NOMO-1 treated with DMSO at 0.1 percent for 48 hours (cell line): ENCODE data around the gene PTGER2.

Experiments used
- DNase-seq: peaks from one replicate; lab custom pipeline; 2025; ENCODE audit not compliant: unreplicated experiment; lab: John Stamatoyannopoulos, UW

PTGER2 gene

DNA sequence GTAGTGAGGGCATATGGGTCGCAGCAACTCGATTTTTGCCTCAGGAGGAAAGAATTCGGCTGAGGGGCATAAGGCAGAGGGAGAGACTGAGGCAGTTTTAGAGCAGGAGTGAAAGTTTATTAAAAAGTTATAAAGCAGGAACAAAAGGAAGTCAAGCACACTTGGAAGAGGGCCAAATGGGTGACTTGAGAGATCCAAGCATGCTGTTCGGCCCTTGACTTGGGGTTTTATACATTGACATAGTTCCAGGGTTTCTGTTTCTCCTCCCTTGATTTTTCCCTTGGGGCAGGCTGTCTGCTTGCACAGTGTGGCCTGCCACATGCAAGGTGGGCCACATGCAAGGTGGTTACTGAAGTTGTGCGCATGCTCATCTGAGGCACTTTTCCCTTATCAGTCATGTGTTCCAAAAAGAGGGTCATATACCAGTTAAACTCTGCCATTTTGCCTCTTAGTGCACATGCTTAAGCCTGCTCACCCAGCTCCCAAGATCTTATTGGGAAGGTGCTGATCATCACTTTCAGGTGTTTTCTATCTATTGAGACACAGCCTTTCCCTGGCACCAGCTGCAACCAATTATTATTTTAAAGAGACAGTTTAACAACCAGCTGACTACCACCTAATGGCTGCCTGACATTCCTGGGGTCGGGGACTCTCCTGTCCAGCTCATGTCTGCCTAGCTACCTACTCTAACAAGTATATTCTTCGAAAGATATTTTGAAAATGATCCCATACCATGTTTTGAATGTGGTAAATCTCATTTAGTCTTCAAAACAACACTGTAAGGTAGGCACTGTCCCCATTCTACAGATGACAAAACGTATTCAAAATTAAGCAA lies 19.9 kb downstream of the PTGER2 start:
- DNase-seq: no peak

DNA sequence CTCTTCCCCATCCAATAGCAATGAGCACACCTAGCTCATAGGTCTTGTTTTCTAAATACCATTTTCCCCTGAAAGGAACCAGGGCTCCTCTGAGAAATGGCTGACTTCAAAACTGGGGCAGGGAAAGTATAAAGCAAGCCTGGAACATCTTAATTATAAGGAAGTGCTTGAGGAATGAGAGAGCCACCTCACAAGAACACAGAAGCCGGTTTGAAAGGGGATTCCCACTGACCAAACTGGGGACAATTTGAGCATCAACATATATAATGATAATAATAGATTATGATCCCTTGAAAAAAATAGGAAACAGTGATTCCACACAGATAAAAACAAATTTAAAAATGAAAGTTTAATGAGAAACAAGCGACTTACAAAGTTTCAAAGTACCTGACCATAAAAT lies 22.1 kb downstream of the PTGER2 start:
- no peak for DNase-seq

DNA sequence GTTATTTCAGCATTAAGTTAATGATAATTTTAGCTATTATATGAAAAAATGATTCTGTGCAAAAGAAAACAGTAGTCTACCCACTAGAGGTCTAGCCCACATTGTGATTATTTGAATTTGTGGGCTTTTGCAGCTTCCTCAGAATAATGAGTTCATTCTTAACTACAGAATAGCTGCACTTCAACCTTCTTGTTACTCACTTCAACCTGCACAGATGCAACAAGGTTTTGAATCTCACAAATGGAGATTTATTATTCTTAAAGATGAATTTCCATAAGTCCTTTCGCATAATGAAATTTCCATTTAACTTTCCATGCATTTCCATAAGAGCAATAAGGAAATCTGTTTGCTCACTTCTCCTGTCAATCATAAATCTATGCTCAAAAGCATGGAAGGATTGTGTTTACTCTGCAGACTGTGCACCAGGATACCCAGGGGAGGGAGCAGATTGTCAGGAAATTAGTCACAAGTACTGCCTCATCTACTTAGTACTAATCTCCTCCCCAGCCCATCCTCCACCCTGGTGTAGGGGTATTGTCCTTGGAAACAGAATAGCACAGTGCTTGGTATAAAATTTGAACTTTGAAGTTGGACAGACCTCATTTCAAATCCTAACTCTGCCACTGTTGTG lies 24.1 kb downstream of the PTGER2 start:
- no peak for DNase-seq

DNA sequence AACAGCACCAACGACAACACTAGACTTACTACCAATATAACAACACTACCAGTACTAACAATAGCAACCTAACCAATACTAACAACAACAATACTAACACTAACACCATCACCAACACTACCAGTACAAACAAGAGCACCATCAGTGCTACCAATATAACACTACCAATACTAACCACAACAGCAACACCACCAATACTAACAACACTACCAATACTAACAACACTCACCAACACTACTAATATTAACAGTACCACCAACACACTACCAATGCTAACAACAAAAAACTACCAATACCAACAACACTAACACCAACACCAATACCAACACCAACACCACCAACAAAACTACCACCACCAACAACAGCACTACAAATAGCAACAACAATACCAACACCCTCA lies 25.1 kb downstream of the PTGER2 start:
- no peak for DNase-seq

DNA sequence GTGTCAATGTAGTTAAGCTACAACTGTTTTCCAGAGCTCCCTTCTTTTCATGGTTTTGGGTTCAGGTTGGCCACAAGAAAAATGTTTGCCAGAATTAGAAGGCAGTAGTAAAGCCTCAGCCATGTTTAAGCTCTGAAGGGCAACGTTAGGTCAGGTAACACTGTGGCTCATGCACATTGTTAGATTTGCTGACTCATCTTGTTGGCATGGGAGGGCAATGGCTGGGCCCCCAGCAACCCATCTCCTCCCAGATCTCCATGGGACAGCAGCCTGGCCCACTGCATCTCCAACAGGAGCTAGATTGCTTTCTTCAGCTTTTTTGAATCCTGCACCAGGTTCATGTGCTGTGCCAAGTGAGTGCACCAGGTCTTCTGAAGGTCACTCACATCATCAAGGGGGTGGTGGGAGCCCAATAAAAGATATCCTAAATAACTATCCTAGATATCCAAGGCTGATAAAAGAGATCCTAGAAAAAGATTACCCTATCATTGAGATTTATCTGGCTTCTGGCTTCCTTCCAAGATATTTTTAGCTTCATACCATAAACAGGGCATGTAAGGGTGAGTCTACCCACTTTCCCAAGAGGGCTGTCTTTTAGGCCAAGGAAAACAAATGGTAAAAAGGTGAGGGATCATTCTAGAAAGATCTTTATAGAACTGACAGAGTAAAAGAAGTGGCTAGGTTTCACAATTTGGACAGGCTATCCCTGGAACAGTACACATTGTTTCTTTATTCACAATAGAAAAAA lies 28.9 kb downstream of the PTGER2 start:
- no peak for DNase-seq

DNA sequence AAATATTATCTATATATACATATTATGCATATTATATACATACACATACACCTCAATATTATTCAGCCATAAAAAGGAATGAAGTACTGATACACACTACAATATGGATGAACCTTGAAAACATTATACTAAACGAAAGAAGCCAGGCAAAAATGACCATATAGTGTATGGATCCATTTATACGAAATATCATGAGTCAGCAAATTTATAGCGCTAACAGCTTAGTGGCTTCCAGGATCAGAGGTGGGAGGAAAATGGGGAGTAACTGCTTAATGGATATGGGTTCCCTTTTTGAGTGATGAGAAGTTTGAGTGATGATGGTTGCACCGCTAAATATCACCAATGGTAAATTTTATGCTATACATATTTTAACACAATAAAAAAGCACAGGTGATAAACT lies 32.7 kb downstream of the PTGER2 start:
- DNase-seq: no peak

DNA sequence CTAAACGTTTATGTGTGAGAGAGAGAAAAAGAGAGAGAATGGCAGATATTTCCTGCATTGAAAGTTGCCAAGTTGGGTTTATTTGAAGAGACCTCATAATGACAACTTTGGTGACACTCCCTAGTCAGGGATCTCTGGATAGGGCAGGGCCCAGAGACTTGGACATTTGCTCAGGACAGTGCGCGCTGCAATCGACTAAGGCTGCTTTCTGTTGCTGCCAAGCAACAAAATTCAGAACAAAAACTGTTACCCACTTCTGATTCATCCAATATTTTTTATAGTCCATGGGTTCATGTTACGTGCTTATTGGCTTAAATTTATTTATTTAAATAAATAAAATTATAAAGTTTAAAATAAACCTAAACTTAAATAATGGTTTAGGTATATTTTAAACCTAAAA lies 34.2 kb downstream of the PTGER2 start:
- no peak for DNase-seq

DNA sequence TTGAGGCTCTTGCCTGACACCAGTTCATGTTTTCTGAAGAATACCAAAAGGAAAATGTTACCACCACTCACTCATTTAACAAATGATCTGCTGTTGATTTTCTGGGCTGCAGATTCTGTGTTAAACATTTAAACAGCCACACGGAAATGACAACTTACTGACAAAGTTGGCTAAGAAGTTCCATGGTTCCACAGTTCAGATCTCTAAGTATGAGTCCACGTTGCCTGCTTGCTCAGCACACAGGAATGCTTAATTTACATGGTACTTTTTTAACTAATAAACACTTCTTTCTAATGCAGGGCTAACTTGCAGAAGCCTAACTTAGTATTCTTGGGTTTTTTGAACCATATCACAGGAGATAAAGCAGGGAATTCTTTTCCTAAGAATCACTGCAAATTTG lies 34.7 kb downstream of the PTGER2 start:
- DNase-seq: no peak

DNA sequence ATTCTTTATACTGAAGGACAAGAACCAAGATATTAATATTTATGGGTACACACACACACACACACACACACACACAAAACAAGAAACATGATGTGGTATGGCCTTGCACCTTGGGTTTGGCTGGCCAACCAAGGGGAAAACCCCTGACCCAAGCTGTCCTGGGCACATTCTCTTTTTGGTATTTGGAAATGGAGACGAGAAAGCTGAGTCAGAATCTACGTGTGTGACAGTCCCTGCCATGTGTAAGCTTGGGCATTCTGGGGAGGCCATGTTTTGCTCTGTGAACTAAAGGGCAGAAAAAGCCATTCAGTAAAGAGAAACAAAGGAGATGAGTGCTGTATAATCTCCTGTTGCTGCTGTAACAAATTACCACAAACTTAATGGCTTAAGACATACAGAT lies 35.6 kb downstream of the PTGER2 start:
- no peak for DNase-seq

DNA sequence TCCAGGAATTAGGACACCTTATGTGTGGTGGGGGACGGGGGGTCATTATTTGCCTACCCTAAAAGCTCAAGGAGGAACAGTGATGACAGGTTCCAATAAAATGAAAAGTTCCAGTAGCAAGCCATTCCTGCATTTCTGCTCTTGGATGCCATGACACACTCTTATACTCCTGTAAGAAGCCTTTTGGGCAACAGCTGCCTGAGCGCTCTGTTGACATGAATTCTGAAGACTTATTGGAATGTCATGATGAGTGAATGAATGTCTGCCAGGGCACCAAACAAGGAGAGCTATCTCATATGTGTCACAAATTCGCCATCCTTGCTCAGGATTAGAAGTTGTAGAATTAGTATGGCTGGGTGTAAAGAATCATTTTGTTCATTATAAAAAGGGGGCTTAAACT lies 36.3 kb downstream of the PTGER2 start:
- DNase-seq: no peak

DNA sequence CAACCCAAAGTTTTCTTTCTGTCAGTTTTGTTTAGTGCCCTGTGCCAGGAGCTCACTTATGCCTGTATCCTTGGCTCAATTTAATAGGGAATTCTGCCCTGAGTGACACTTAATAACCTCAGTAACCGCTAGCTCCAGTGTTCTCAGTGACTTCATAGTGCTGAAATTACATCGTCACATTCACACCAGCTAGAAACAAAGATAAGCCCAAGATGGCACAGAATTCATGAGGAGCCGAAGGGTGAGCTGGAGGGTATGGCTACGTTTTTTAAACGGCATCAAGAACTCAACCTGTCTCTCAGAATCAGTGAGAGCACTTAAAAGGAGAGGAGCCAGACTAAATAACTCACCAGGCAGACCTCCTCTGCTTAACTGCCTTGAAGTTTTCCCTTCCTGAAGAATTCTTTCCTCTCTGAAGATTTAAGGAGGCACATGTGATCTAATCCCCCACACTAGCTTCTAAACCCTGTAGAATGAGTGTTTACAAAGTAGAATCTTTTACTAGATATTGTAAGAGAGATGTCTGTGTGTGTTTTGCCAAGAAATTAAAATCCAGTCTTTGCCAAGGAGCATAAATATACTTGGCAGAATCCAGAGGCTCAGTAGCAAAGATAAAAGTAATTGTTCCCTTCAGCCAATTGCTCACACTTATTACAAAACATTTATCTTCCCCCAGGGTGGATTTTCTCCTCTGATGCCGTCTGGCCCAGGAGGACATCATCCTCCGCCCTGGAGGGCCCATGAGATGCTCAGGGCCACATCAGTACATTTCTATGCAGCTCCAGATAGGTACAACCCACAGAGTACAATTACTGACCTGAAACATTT lies 37.3 kb downstream of the PTGER2 start:
- DNase-seq: no peak

DNA sequence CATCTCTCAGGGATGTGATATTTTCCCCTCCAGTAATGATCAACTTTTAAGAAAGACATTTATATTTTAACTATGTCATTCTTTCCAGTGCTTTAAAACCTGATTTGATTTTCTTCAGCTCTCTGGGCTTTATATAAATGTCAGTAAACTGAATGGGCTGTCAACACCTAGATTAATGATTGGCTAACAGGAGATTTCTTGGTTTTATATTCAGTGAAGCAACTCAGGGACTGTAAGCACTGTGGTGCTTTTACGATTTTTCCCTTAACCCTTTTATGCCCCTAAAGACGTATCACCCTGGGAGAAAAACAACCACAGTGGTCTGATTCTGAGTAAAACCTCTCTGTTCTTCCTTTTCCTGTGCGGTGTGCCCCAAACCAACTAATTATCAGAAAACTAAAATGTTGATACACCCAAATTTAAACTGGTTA lies 38.0 kb downstream of the PTGER2 start:
- peak; percentile 50 for DNase-seq

DNA sequence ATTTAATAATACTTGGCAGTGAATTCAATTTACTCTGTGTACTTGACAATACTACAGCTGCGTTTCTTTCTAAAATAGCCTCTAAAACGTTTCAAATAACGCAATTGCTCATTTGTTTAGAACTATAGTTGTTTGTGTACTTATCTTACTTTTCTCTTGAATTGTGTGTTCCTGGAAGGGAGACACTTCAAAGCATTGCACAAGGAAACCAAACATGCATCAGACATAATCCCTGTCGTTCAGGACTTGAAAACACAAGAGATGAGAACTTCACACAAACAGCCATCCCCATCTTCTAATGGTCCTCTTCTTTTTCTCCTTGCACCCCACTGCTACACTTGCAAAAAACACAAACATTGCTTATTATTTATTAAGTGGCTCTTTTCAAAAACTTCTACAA lies 38.5 kb downstream of the PTGER2 start:
- no peak for DNase-seq

DNA sequence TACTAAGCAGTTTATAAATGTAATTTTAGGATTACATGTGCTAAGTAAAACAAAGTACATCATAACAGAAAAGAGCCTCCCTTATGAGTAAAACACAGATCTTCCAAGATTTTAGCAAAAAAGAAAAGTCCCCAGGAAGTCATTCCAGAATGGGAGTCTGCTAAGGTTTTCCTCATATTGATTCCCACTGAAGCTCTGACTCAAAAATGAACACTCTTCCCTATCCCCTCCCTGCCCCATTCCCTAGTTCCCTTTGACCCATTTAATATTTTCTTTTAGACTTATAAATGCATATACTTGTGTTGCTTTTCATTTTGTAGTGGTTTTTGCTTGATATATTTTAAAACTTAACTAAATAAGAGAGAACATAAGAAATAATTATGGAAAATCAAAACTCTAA lies 40.1 kb downstream of the PTGER2 start:
- DNase-seq: no peak

DNA sequence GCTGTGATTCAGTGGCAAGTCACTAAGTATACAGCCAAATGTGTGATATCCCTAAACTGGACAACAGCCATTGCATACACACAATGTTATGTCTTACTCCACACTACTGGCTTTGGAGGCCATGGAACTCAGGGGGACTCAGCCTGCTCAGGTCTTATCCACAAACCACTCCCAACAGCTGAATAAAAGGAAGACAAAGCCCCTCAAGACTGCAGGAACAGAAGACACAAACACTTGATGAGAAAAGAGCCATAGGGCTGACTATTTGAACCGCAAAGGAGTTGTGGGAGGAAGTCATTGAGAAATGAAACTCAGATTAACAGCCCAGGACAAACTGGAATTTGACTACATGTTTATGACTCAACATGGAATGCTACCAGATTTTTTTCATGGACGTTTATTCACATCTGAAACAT lies 40.9 kb downstream of the PTGER2 start:
- DNase-seq: peak; percentile 68

DNA sequence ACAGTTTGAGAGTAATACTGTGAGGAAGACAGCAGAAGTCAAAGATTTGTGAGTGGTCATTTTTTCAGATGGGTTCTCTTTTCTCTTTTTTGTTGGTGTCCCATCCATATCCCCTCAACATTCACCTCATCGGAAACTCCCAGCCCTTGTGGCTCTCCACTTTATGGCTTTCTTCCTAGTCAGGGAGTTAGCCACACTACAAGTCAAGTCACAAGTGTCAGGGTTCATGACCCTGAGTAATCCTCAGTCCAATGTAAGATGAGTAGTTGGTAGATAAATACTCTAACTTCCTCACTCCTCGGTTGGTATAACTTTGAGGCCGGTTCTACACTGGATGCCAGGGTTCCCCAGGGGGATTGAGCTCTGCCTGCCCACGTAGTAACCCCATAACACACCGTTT lies 41.4 kb downstream of the PTGER2 start:
- no peak for DNase-seq

DNA sequence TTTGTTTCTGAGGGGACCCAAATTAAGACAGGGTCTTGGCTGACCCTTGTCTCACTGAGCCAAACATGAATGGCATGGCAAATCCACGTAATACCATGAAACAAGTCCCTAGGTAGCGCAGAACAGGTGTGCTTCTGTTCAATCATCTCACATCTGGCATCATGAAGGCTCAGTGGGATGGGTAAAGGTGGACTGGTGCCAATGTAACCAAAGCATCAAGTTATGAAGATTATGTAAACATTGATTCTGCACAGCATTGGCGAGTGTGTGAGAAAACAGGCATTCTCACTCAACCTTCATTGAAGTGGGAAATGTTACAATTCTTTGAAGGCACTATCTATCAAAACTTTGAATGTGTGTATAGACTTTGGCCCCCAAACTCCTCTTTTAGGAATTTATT lies 41.9 kb downstream of the PTGER2 start:
- DNase-seq: no peak

DNA sequence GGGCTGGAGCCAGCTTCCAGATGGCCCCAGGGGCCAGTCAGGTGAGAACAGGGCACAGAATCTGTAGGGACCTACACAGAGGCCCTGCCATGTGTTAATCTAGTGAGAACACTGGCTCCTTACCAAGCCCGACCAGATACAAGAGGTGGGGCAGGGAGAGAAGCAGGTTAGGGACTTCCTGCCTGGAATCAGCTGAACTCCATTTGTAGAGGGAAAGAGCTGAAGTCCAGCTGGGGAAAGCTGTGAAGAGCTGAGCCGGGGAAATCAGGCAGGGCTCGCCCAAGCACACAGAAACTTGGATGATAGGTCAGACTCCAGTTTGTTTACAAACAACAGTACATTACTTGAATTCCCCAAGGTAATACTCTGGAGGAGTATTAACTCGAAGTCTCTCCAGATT lies 46.7 kb downstream of the PTGER2 start:
- no peak for DNase-seq

DNA sequence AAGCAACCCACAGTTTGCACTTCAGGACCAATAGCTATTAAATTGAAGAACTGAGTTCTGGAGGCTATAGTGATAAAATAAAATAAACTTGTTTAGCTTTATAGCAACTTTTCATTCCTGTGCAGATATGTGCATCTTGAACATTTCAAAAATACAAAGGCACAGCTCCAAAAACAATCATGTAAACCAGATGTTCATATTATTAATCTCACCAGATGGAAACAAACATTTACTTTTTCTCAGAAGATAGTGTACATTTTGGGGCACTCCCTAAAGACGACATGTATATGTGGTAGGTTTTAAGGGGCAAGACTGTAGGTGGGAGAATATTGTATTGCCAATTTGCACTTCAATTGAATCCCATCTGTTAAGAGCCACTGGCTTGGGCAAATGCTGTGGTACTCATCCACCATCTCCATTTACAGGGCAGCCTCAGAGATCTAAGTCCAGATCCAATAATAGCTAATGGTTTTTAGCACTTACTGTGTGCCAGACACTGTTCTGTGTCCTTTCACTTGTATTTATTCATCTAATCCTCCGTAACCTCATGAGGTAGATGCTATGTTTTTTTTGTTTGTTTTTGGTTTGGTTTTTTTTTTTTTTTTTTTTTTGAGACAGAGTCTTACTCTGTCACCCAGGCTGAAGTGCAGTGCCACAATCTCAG lies 49.1 kb downstream of the PTGER2 start:
- no peak for DNase-seq

DNA sequence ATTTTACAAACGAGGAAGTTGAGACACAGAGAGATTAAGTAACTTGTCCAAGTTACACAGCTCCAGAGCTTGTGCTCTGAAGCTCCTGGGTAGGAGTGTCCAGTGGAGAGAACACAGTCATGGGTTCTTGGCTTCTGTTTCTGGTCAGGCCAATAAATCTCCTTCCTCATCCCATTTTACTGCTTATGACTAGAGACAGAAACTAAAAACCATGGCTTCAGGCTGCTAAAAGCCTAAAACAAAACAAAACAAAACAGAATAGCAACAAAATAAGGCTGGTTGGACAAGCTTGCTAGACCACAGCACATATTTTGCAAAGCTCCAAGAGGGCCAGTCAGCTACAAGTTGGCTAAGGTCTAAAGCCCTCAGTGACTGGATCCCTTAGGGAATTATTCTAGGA lies 49.8 kb downstream of the PTGER2 start:
- no peak for DNase-seq

DNA sequence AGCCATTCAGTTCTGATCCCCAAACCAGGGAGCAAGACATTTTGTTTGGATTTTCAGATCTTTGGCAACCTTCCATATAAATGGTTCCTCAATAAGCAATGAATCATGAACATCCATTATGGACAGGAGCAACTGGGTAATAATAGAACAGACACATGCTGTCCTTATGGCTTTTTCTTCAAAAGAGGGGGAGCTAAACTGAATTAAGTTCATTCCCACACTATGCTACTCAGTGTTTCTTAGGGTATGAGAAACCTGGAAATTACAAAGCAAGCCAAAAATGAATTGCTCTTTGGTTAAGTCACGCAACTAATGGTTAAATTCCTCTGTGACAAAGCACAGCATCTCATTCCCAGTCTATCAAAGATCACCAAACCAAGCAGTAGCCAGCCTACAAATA lies 51.0 kb downstream of the PTGER2 start:
- DNase-seq: no peak
